Caco-2 (cell line): ENCODE data around the gene ACSL1. TPM values are rescaled to one million over a fixed set of nuclear protein-coding genes. Genes with fewer than 3 reads are reported as not detected.
"Not testable (repeated sequence)": the region's sequence is repeated elsewhere in the genome, so short reads cannot be mapped to it uniquely, and the experiment has no call there.

Experiments used
- BruUV-seq: library from RNA; stranded (reverse); fragments of 400-500 nt; replicated peaks from 2 replicates; lab custom pipeline; 2021; lab: Mats Ljungman, UMichigan
- CTCF ChIA-PET: fragments of 300-600 bp; sonication (Branson Sonifier 250); formaldehyde crosslinking; loops from one replicate; lab custom pipeline; 2022; ENCODE audit warnings: antibody characterized with exemption; lab: Charles Lee
- POLR2A ChIA-PET: fragments of 300-600 bp; sonication (Branson Sonifier 250); formaldehyde crosslinking; loops from one replicate; lab custom pipeline; 2022; ENCODE audit warnings: antibody characterized with exemption; lab: Charles Lee
- DNase-seq, 2 experiments: peaks; one replicate each; pipeline versions ENCODE4 v3.0.0 to v3.0.0-alpha.2; 2020 to 2022
- H3K27me3 ChIP-seq: replicated peaks from 2 replicates; pipeline ENCODE4 v1.6.0; 2011; ENCODE audit warnings: low read length; ENCODE audit not compliant: control insufficient read depth, insufficient read depth
- H3K36me3 ChIP-seq: 2 replicates; pipeline ENCODE4 v1.5.1; 2011; ENCODE audit warnings: low read length; ENCODE audit not compliant: control insufficient read depth, insufficient read depth
- H3K4me1 ChIP-seq: fragments of 250-450 bp; sonication (Bioruptor Pico); 2 replicates; pipeline ENCODE4 v1.5.1; 2020; ENCODE audit warnings: mild to moderate bottlenecking
- H3K4me3 ChIP-seq: 2 replicates; pipeline ENCODE4 v1.5.1; 2011; ENCODE audit warnings: low read depth, mild to moderate bottlenecking, control low read depth, low read length
- H3K9me3 ChIP-seq: fragments of 250-450 bp; sonication (Bioruptor Pico); 2 replicates; pipeline ENCODE4 v1.5.1; 2020; ENCODE audit warnings: mild to moderate bottlenecking, moderate library complexity
- H3K27ac Mint-ChIP-seq: one replicate; pipeline ENCODE4 v1.8.0; 2022; ENCODE audit warnings: mixed read lengths; ENCODE audit not compliant: unreplicated experiment
- H3K27me3 Mint-ChIP-seq: one replicate; pipeline ENCODE4 v1.8.0; 2022; ENCODE audit warnings: mixed read lengths; ENCODE audit not compliant: insufficient read depth, unreplicated experiment
- H3K36me3 Mint-ChIP-seq: one replicate; pipeline ENCODE4 v1.8.0; 2022; ENCODE audit warnings: mild to moderate bottlenecking, mixed read lengths; ENCODE audit not compliant: insufficient read depth, unreplicated experiment
- H3K4me1 Mint-ChIP-seq: one replicate; pipeline ENCODE4 v1.8.0; 2022; ENCODE audit warnings: low read depth, mixed read lengths; ENCODE audit not compliant: unreplicated experiment
- H3K4me3 Mint-ChIP-seq: one replicate; pipeline ENCODE4 v1.8.0; 2022; ENCODE audit warnings: mild to moderate bottlenecking, moderate library complexity, mixed read lengths; ENCODE audit not compliant: unreplicated experiment
- H3K9me3 Mint-ChIP-seq: one replicate; pipeline ENCODE4 v1.8.0; 2022; ENCODE audit warnings: mixed read lengths; ENCODE audit not compliant: unreplicated experiment
- intact Hi-C: fragments of 100-400 bp; cut with micrococcal nuclease; formaldehyde crosslinking; loops from one replicate; pipeline ENCODE4 v1.10.0; 2022; ENCODE audit not compliant: unreplicated experiment
- total RNA-seq: library from RNA; stranded (reverse); gene quantifications from 2 replicates; pipeline ENCODE4 v1.2.3, GENCODE V29; 2022
- TF ChIP-seq, protein P1 (sequence below), 2 experiments: fragments of 200-600 bp in 1 of 2; IDR thresholded peaks; 1 replicate in 1 of 2; 2 replicates in 1 of 2; pipeline versions ENCODE4 v1.5.1 to v1.8.0; 2011 to 2022; ENCODE audit warnings: antibody characterized with exemption in 1 of 2, control low read depth in 1 of 2, inconsistent platforms in 1 of 2, low read depth in 1 of 2, low read length in 1 of 2, mild to moderate bottlenecking in 1 of 2, moderate library complexity in 1 of 2; ENCODE audit not compliant: insufficient read depth in 1 of 2, severe bottlenecking in 1 of 2, unreplicated experiment in 1 of 2

Gene ACSL1
- total RNA-seq, 1 experiment from 2014 or later, result 100 TPM

DNA sequence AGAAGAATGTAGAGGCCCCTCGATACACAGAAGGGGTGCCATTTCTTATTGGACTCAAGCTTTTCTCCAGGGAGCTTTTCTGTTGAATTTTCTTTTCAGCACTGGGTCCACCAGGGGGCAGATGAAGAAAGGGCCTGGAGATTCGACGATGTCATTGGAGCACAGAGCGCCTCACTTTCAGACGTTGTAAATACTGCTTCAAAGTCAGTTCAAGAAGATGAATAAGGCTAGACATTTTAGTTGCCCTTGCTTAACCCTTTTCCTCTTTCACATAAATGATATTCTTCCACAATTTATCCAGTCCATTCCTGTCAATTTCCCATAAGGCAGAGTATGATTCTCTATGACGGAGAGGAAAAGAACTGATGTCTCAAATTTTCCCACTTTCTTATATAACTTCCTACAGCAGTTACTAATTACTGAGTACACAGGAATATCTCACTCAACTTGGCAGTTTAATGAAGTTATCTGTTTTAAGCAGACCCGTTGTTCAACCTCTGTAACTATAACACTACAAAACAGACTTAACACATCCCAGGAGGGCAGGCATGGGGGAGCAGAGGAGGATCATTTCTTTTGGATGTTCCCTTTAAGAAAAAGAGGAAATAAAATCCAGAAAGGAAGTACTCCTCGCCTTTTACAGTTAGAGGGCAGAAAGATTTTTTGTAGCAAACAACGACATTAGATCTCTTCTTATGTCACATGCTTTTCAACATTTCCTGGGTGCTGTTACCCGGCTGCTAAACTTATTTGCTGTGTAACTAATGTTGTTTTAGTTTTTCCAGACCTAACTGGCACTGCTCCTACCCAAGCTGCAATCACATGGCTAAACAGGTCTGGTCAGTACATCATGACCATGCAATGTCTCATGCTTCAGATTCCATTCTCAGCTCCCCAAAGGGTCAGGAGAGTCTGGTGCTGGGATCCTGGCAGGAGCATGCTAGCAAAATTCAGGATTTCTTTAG is 79.7 kb downstream of the ACSL1 start:
- BruUV-seq, result no TSS peak
- intact Hi-C loops, result loop anchor here (1.0 to 10.0 kb wide), 7 partner anchors 69 to 351 kb away; no protein-coding TSS in a partner anchor
- H3K4me3 Mint-ChIP-seq, result peak overlapping the region; percentile 56

GRCh38 chr4:184744236-184744635 is 81.5 kb downstream of the ACSL1 start:
- no peak for DNase-seq
- no TSS peak for BruUV-seq
- POLR2A ChIA-PET, result interaction anchor here (0.6 kb wide), 1 partner anchor 66 kb away, joined by 3 read pairs; no protein-coding TSS in a partner anchor
- H3K4me3 ChIP-seq, result no peak overlapping the region
- H3K27me3 Mint-ChIP-seq, result no peaks in the 10 kb centered on the region
- 0 out of 2 replicates have a peak, but pooled peaks cover 4% of the 10 kb centered on the region for H3K9me3 ChIP-seq
- no peaks in the 10 kb centered on the region for H3K27me3 ChIP-seq
- H3K27ac Mint-ChIP-seq, result peak overlapping the region; percentile 57
- H3K36me3 ChIP-seq, result no peaks in the 10 kb centered on the region
- TF ChIP-seq, protein P1, sequence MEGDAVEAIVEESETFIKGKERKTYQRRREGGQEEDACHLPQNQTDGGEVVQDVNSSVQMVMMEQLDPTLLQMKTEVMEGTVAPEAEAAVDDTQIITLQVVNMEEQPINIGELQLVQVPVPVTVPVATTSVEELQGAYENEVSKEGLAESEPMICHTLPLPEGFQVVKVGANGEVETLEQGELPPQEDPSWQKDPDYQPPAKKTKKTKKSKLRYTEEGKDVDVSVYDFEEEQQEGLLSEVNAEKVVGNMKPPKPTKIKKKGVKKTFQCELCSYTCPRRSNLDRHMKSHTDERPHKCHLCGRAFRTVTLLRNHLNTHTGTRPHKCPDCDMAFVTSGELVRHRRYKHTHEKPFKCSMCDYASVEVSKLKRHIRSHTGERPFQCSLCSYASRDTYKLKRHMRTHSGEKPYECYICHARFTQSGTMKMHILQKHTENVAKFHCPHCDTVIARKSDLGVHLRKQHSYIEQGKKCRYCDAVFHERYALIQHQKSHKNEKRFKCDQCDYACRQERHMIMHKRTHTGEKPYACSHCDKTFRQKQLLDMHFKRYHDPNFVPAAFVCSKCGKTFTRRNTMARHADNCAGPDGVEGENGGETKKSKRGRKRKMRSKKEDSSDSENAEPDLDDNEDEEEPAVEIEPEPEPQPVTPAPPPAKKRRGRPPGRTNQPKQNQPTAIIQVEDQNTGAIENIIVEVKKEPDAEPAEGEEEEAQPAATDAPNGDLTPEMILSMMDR (IDR thresholded peaks at IDR 0.05; ENCODE audit: insufficient read depth in 1 of 2, low read depth in 1 of 2, low read length in 1 of 2, severe bottlenecking in 1 of 2, unreplicated experiment in 1 of 2), result no peak
- CTCF ChIA-PET, result no interaction called here
- peaks cover 7% of the 10 kb centered on the region for H3K36me3 Mint-ChIP-seq
- peaks cover 30% of the 10 kb centered on the region for H3K4me1 Mint-ChIP-seq
- H3K4me1 ChIP-seq, result peaks cover 38% of the 10 kb centered on the region
- H3K9me3 Mint-ChIP-seq, result peaks cover 10% of the 10 kb centered on the region
- intact Hi-C loops, result loop anchor here (10.0 kb wide), 1 partner anchor 161 kb away; no protein-coding TSS in a partner anchor
- no peak overlapping the region for H3K4me3 Mint-ChIP-seq

More for the DNA sequence above, 79.7 kb downstream of the ACSL1 start:
- Histone ChIP-seq H3K27me3 (no peaks in the 10 kb centered on the region), H3K36me3 (no peaks in the 10 kb centered on the region), H3K9me3 (no peaks in the 10 kb centered on the region), H3K4me1 (peaks cover 47% of the 10 kb centered on the region), H3K4me3 (no peak overlapping the region)
- ChIA-PET CTCF (interaction anchor here (0.5 to 3.4 kb wide), 19 partner anchors 12 to 633 kb away, joined by 3 to 33 read pairs (median 4); partner anchors contain the start of genes CASP3, CENPU and PRIMPOL), POLR2A (interaction anchor here (0.9 to 2.5 kb wide), 2 partner anchors 12 to 86 kb away, joined by 3 to 21 read pairs; partner anchors contain the start of gene CENPU)
- Mint-ChIP-seq H3K27ac (peak overlapping the region; percentile 96), H3K36me3 (peaks cover 10% of the 10 kb centered on the region), H3K4me1 (peaks cover 36% of the 10 kb centered on the region), H3K27me3 (no peaks in the 10 kb centered on the region), H3K9me3 (no peaks in the 10 kb centered on the region)
- peak; percentile 75 to 80 for DNase-seq
- TF ChIP-seq, protein P1 (IDR thresholded peaks at IDR 0.05; ENCODE audit: insufficient read depth in 1 of 2, low read depth in 1 of 2, low read length in 1 of 2, severe bottlenecking in 1 of 2, unreplicated experiment in 1 of 2), result peak; percentile 74 to 75

GRCh38 chr4:184743650-184744049 is 82.1 kb downstream of the ACSL1 start:
- Histone ChIP-seq H3K27me3 (no peaks in the 10 kb centered on the region), H3K4me3 (no peak overlapping the region), H3K9me3 (0 out of 2 replicates have a peak, but pooled peaks cover 4% of the 10 kb centered on the region), H3K36me3 (no peaks in the 10 kb centered on the region), H3K4me1 (peaks cover 32% of the 10 kb centered on the region)
- Mint-ChIP-seq H3K4me1 (peaks cover 30% of the 10 kb centered on the region), H3K4me3 (no peak overlapping the region), H3K9me3 (peaks cover 10% of the 10 kb centered on the region), H3K27me3 (no peaks in the 10 kb centered on the region), H3K36me3 (peaks cover 7% of the 10 kb centered on the region), H3K27ac (peak overlapping the region; percentile 57)
- intact Hi-C loops, result loop anchor here (10.0 kb wide), 1 partner anchor 161 kb away; no protein-coding TSS in a partner anchor
- DNase-seq, result no peak
- POLR2A ChIA-PET, result interaction anchor here (0.6 kb wide), 1 partner anchor 66 kb away, joined by 3 read pairs; no protein-coding TSS in a partner anchor
- BruUV-seq, result no TSS peak
- TF ChIP-seq, protein P1 (IDR thresholded peaks at IDR 0.05; ENCODE audit: insufficient read depth in 1 of 2, low read depth in 1 of 2, low read length in 1 of 2, severe bottlenecking in 1 of 2, unreplicated experiment in 1 of 2), result no peak
- CTCF ChIA-PET, result no interaction called here

- POLR2A ChIA-PET, H3K36me3 ChIP-seq, H3K4me3 ChIP-seq, H3K36me3 Mint-ChIP-seq, H3K27ac Mint-ChIP-seq, H3K27me3 ChIP-seq, H3K27me3 Mint-ChIP-seq, DNase-seq, H3K4me3 Mint-ChIP-seq, H3K9me3 ChIP-seq, BruUV-seq: not testable (repeated sequence)
- Mint-ChIP-seq H3K4me1 (peaks cover 16% of the 10 kb centered on the region), H3K9me3 (peaks cover 10% of the 10 kb centered on the region)
- CTCF ChIA-PET, result interaction anchor here (1.3 kb wide), 1 partner anchor 92 kb away, joined by 3 read pairs; the partner anchor contains the start of gene CASP3
- intact Hi-C loops, result loop anchor here (10.0 kb wide), 1 partner anchor 163 kb away; no protein-coding TSS in a partner anchor
- peaks cover 12% of the 10 kb centered on the region for H3K4me1 ChIP-seq
Measured at GRCh38 chr4:184741651-184742050, 84.1 kb downstream of the ACSL1 start.
